IPS DF 6.9 (cell line): ENCODE data around the gene AGBL1.

Experiments used
- DNase-seq: peaks from one replicate; pipeline ENCODE4 v3.0.0-alpha.2; 2013; ENCODE audit warnings: low read depth, low spot score
- H3K27ac ChIP-seq: one replicate; pipeline ENCODE4 v1.5.1; 2013; ENCODE audit warnings: low read length, control low read depth
- H3K27me3 ChIP-seq: 2 replicates; pipeline ENCODE4 v1.6.1; 2013; ENCODE audit warnings: mild to moderate bottlenecking, low read length; ENCODE audit not compliant: control insufficient read depth, insufficient read depth
- H3K36me3 ChIP-seq: 2 replicates; pipeline ENCODE4 v1.6.1; 2013; ENCODE audit warnings: low read length; ENCODE audit not compliant: control insufficient read depth, insufficient read depth
- H3K4me1 ChIP-seq: 2 replicates; pipeline ENCODE4 v1.6.1; 2013; ENCODE audit warnings: low read length; ENCODE audit not compliant: control insufficient read depth, insufficient read depth
- H3K4me3 ChIP-seq: 2 replicates; pipeline ENCODE4 v1.5.1; 2013; ENCODE audit warnings: mild to moderate bottlenecking, low read length
- H3K9me3 ChIP-seq: 2 replicates; pipeline ENCODE4 v1.6.1; 2013; ENCODE audit warnings: low read length, inconsistent platforms; ENCODE audit not compliant: control insufficient read depth, insufficient read depth
- WGBS: extraction: QIAGEN DNeasy Blood & Tissue Kit; methylation state at CpG from one replicate; pipeline ENCODE4 v1.1.7; 2013; ENCODE audit warnings: mixed read lengths, missing lambda C conversion rate; ENCODE audit not compliant: insufficient read length, insufficient coverage; 5-methylcytosine and 5-hydroxymethylcytosine counted together

Gene AGBL1

GRCh38 chr15:86629409-86630356 lies 550.0 kb downstream of the AGBL1 start:
- no CpG with 5 or more reads among the region's 7 CpGs for WGBS
- H3K9me3 ChIP-seq: no peaks in the 10 kb centered on the region
- peaks cover 3% of the 10 kb centered on the region; the same call in 1 of the 2 replicates for H3K4me1 ChIP-seq
- no peaks in the 10 kb centered on the region for H3K36me3 ChIP-seq
- no peak for DNase-seq
- H3K27me3 ChIP-seq: no peaks in the 10 kb centered on the region
- no peak overlapping the region for H3K4me3 ChIP-seq
- H3K27ac ChIP-seq: no peak overlapping the region

- H3K36me3 ChIP-seq: no peaks in the 10 kb centered on the region
- H3K9me3 ChIP-seq: no peaks in the 10 kb centered on the region
- no peak overlapping the region for H3K27ac ChIP-seq
- no peak overlapping the region for H3K4me3 ChIP-seq
- DNase-seq: no peak
- no peaks in the 10 kb centered on the region for H3K27me3 ChIP-seq
- H3K4me1 ChIP-seq: no peaks in the 10 kb centered on the region
- no CpG with 5 or more reads among the region's 5 CpGs for WGBS
Observed at GRCh38 chr15:86630946-86631345, 551.3 kb downstream of the AGBL1 start.

GRCh38 chr15:86634146-86634545 lies 554.5 kb downstream of the AGBL1 start:
- Histone ChIP-seq H3K27ac (no peak overlapping the region), H3K27me3 (no peaks in the 10 kb centered on the region), H3K9me3 (no peaks in the 10 kb centered on the region), H3K4me3 (no peak overlapping the region), H3K36me3 (no peaks in the 10 kb centered on the region), H3K4me1 (no peaks in the 10 kb centered on the region)
- WGBS: no CpG with 5 or more reads among the region's 4 CpGs
- no peak for DNase-seq

- no CpG with 5 or more reads among the region's 2 CpGs for WGBS
- H3K36me3 ChIP-seq: no peaks in the 10 kb centered on the region
- no peak for DNase-seq
- H3K9me3 ChIP-seq: no peaks in the 10 kb centered on the region
- no peak overlapping the region for H3K4me3 ChIP-seq
- no peaks in the 10 kb centered on the region for H3K27me3 ChIP-seq
- H3K27ac ChIP-seq: no peak overlapping the region
- no peaks in the 10 kb centered on the region for H3K4me1 ChIP-seq
Observed at GRCh38 chr15:86634992-86635638, 555.4 kb downstream of the AGBL1 start.

GRCh38 chr15:86644339-86644738 lies 564.7 kb downstream of the AGBL1 start:
- H3K9me3 ChIP-seq: no peaks in the 10 kb centered on the region
- H3K27ac ChIP-seq: no peak overlapping the region
- H3K4me3 ChIP-seq: no peak overlapping the region
- no CpG with 5 or more reads among the region's 3 CpGs for WGBS
- no peak for DNase-seq
- H3K36me3 ChIP-seq: no peaks in the 10 kb centered on the region
- H3K27me3 ChIP-seq: no peaks in the 10 kb centered on the region
- H3K4me1 ChIP-seq: no peaks in the 10 kb centered on the region

- Histone ChIP-seq H3K27me3 (no peaks in the 10 kb centered on the region), H3K4me1 (no peaks in the 10 kb centered on the region), H3K4me3 (no peak overlapping the region), H3K27ac (no peak overlapping the region), H3K36me3 (no peaks in the 10 kb centered on the region), H3K9me3 (no peaks in the 10 kb centered on the region)
- no CpG with 5 or more reads among the region's 7 CpGs for WGBS
- DNase-seq: no peak
Observed at GRCh38 chr15:86645925-86646500, 566.3 kb downstream of the AGBL1 start.

GRCh38 chr15:86647810-86648440 lies 568.3 kb downstream of the AGBL1 start:
- no peaks in the 10 kb centered on the region for H3K27me3 ChIP-seq
- H3K4me3 ChIP-seq: no peak overlapping the region
- H3K4me1 ChIP-seq: no peaks in the 10 kb centered on the region
- WGBS: 100% methylated on average over 1 of the region's 2 CpGs
- no peak overlapping the region for H3K27ac ChIP-seq
- no peaks in the 10 kb centered on the region for H3K36me3 ChIP-seq
- DNase-seq: no peak
- H3K9me3 ChIP-seq: no peaks in the 10 kb centered on the region

GRCh38 chr15:86649277-86649676 lies 569.6 kb downstream of the AGBL1 start:
- no peaks in the 10 kb centered on the region for H3K36me3 ChIP-seq
- H3K27ac ChIP-seq: no peak overlapping the region
- H3K4me1 ChIP-seq: no peaks in the 10 kb centered on the region
- H3K4me3 ChIP-seq: no peak overlapping the region
- H3K27me3 ChIP-seq: no peaks in the 10 kb centered on the region
- no peak for DNase-seq
- no peaks in the 10 kb centered on the region for H3K9me3 ChIP-seq

DNA sequence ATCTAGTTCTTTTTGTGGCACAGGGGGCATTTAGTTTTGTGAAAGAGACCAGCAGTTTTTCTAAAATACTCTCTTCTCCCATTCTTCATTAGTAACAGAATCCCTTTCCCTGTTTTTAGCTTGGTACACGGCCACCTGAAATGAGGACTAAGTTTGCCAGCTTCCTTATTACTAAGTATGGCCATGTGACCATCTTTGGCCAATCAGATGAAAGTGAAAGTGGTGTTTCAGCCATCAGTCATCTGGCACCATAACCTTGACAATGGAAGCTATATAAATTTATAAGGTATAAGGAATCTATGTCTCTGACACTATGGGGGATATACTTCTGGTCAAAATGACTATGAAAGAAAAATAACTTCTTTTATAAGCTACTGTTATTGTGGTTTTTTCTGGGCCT lies 570.4 kb downstream of the AGBL1 start:
- WGBS: no CpG with 5 or more reads among the region's 1 CpG
- no peak overlapping the region for H3K4me3 ChIP-seq
- no peak overlapping the region for H3K27ac ChIP-seq
- no peak for DNase-seq
- H3K4me1 ChIP-seq: no peaks in the 10 kb centered on the region
- no peaks in the 10 kb centered on the region for H3K36me3 ChIP-seq
- H3K27me3 ChIP-seq: no peaks in the 10 kb centered on the region
- no peaks in the 10 kb centered on the region for H3K9me3 ChIP-seq
